Natural killer cell (primary cell): ENCODE measurements around the gene KRTAP20-1. TPM values are rescaled to one million over a fixed set of nuclear protein-coding genes. Genes with fewer than 3 reads are reported as not detected.

Source experiments
- ATAC-seq, 3 donors: fragments of 150-1000 bp in 2 of 3; fragments of 200-7000 bp in 1 of 3; cut with Tn5 transposase; 1 replicate in 1 of 3; 2 replicates in 2 of 3; pipeline ENCODE4 v1.10.0; 2021; ENCODE audit warnings: mild to moderate bottlenecking in 2 of 3, moderate library complexity in 2 of 3
- DNase-seq, 2 donors: peaks; one replicate each; pipeline versions ENCODE4 v3.0.0 to v3.0.0-alpha.2; 2013 to 2021; ENCODE audit warnings: mixed read lengths in 1 of 2
- H3K27ac ChIP-seq: one replicate; pipeline ENCODE4 v1.5.1; 2013; ENCODE audit warnings: mild to moderate bottlenecking, low read length
- H3K27me3 ChIP-seq: one replicate; pipeline ENCODE4 v1.6.1; 2013; ENCODE audit warnings: low read length; ENCODE audit not compliant: control insufficient read depth, insufficient read depth
- H3K36me3 ChIP-seq: one replicate; pipeline ENCODE4 v1.6.1; 2013; ENCODE audit warnings: low read length; ENCODE audit not compliant: control insufficient read depth, insufficient read depth
- H3K4me1 ChIP-seq: one replicate; pipeline ENCODE4 v1.6.1; 2013; ENCODE audit warnings: low read length; ENCODE audit not compliant: control insufficient read depth, insufficient read depth
- H3K4me3 ChIP-seq: one replicate; pipeline ENCODE4 v1.5.1; 2013; ENCODE audit warnings: low read length
- H3K9me3 ChIP-seq: one replicate; pipeline ENCODE4 v1.6.1; 2013; ENCODE audit warnings: low read length; ENCODE audit not compliant: control insufficient read depth, insufficient read depth
- H3K27ac Mint-ChIP-seq, 2 donors: one replicate each; pipeline ENCODE4 v1.8.0; 2022; ENCODE audit warnings: mild to moderate bottlenecking in 2 of 2, mixed read lengths in 2 of 2, moderate library complexity in 1 of 2
- H3K27me3 Mint-ChIP-seq, 2 donors: one replicate each; pipeline ENCODE4 v1.8.0; 2022; ENCODE audit warnings: low read depth in 2 of 2, mixed read lengths in 2 of 2
- H3K36me3 Mint-ChIP-seq: one replicate; pipeline ENCODE4 v1.8.0; 2022; ENCODE audit warnings: mixed read lengths
- H3K4me1 Mint-ChIP-seq, 2 donors: one replicate each; pipeline ENCODE4 v1.8.0; 2022; ENCODE audit warnings: mixed read lengths in 2 of 2
- H3K4me3 Mint-ChIP-seq: one replicate; pipeline ENCODE4 v1.8.0; 2022; ENCODE audit warnings: mild to moderate bottlenecking, moderate library complexity, mixed read lengths
- H3K9me3 Mint-ChIP-seq, 2 donors: one replicate each; pipeline ENCODE4 v1.8.0; 2022; ENCODE audit warnings: mixed read lengths in 2 of 2
- WGBS: methylation state at CpG from one replicate; pipeline ENCODE4 v1.1.7; 2013; ENCODE audit warnings: missing lambda C conversion rate; ENCODE audit not compliant: insufficient coverage; 5-methylcytosine and 5-hydroxymethylcytosine counted together
- intact Hi-C: fragments of 100-400 bp; cut with micrococcal nuclease; formaldehyde crosslinking; loops from one replicate; pipeline ENCODE4 v1.14.2; 2022
- total RNA-seq, 4 donors: library from RNA; stranded (reverse); fragments of 120-200 nt in 1 of 4; gene quantifications; one replicate each; pipeline versions ENCODE4 v1.2.3 to v1.2.4, GENCODE V29; 2013 to 2022
- TF ChIP-seq, protein P1 (sequence below): fragments of 200-600 bp; IDR thresholded peaks from one replicate; pipeline ENCODE4 v1.8.0; 2022; ENCODE audit warnings: antibody characterized with exemption

The KRTAP20-1 gene
- total RNA-seq, 3 donors from 2014 or later (not counting 1 experiment from before 2014, with no cell fraction given) = not detected

- Histone ChIP-seq H3K4me3 (no peak within 1 kb of the TSS), H3K27ac (no peak within 1 kb of the TSS), H3K4me1 (no peaks in the 10 kb centered on the region), H3K9me3 (no peaks in the 10 kb centered on the region), H3K36me3 (no peaks in the 10 kb centered on the region), H3K27me3 (no peaks in the 10 kb centered on the region)
- 96% methylated on average over 6 of the region's 6 CpGs for WGBS
- no peak within 1 kb of the TSS for H3K27ac Mint-ChIP-seq
- intact Hi-C loops = no loop called here
- no peak within 1 kb of the TSS for H3K4me3 Mint-ChIP-seq
- peaks cover 8 to 9% of the 10 kb centered on the region in 2 donors for H3K9me3 Mint-ChIP-seq
- peaks cover 6% of the 10 kb centered on the region for H3K36me3 Mint-ChIP-seq
- H3K4me1 Mint-ChIP-seq = no peaks in the 10 kb centered on the region
- TF ChIP-seq, protein P1, sequence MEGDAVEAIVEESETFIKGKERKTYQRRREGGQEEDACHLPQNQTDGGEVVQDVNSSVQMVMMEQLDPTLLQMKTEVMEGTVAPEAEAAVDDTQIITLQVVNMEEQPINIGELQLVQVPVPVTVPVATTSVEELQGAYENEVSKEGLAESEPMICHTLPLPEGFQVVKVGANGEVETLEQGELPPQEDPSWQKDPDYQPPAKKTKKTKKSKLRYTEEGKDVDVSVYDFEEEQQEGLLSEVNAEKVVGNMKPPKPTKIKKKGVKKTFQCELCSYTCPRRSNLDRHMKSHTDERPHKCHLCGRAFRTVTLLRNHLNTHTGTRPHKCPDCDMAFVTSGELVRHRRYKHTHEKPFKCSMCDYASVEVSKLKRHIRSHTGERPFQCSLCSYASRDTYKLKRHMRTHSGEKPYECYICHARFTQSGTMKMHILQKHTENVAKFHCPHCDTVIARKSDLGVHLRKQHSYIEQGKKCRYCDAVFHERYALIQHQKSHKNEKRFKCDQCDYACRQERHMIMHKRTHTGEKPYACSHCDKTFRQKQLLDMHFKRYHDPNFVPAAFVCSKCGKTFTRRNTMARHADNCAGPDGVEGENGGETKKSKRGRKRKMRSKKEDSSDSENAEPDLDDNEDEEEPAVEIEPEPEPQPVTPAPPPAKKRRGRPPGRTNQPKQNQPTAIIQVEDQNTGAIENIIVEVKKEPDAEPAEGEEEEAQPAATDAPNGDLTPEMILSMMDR = no peak
- ATAC-seq (no peak), DNase-seq (no peak)
- no peaks in the 10 kb centered on the region for H3K27me3 Mint-ChIP-seq
Observed at GRCh38 chr21:30598802-30599201, 17.4 kb upstream of the KRTAP20-1 start, which contains the start of gene KRTAP6-2. KRTAP6-2 (minus strand) TSS chr21:30598902; CDS start chr21:30598874, 28 bp downstream.

GRCh38 chr21:30600787-30601186 is 15.4 kb upstream of the KRTAP20-1 start, which contains the start of gene KRTAP22-1:
KRTAP22-1 (plus strand) TSS chr21:30601087.
- Histone ChIP-seq H3K36me3 (no peaks in the 10 kb centered on the region), H3K27me3 (no peaks in the 10 kb centered on the region), H3K27ac (no peak within 1 kb of the TSS), H3K4me3 (no peak within 1 kb of the TSS), H3K4me1 (no peaks in the 10 kb centered on the region), H3K9me3 (no peaks in the 10 kb centered on the region)
- Mint-ChIP-seq H3K27me3 (no peaks in the 10 kb centered on the region), H3K4me3 (no peak within 1 kb of the TSS), H3K9me3 (peaks cover 11 to 14% of the 10 kb centered on the region in 2 donors), H3K27ac (no peak within 1 kb of the TSS), H3K36me3 (peaks cover 13% of the 10 kb centered on the region), H3K4me1 (no peaks in the 10 kb centered on the region)
- intact Hi-C loops = no loop called here
- no CpG with 5 or more reads among the region's 1 CpG for WGBS
- DNase-seq = no peak
- no peak for ATAC-seq
- TF ChIP-seq, protein P1 = no peak

DNA sequence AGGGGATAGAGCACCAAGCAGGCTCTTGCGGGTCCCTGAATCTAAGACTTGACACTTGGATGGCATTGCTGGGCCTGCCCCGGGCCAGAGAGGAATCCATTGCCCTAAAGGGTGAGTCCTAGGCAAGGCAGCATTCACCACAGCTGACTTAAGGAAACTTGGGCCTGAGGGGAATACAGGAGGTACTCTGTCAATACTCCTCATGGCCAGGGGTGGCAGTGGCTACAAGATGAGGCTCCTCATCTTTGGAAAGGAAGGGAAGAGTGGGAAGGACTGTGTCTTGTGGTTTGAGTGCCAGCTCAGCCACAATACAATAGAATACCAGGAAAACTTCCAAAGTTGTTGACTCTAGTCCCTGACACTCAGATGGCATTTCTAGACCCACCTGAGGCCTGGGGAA is 10.3 kb upstream of the KRTAP20-1 start:
- no peak overlapping the region for H3K27ac Mint-ChIP-seq
- Histone ChIP-seq H3K27me3 (no peaks in the 10 kb centered on the region), H3K9me3 (peaks cover 3% of the 10 kb centered on the region), H3K36me3 (no peaks in the 10 kb centered on the region), H3K4me1 (no peaks in the 10 kb centered on the region), H3K27ac (no peak overlapping the region), H3K4me3 (no peak overlapping the region)
- H3K9me3 Mint-ChIP-seq = peaks cover 21 to 24% of the 10 kb centered on the region in 2 donors
- H3K27me3 Mint-ChIP-seq = no peaks in the 10 kb centered on the region
- no peak for ATAC-seq
- intact Hi-C loops = no loop called here
- WGBS = 90% methylated on average over 2 of the region's 2 CpGs
- no peak overlapping the region for H3K4me3 Mint-ChIP-seq
- TF ChIP-seq, protein P1 = no peak
- H3K36me3 Mint-ChIP-seq = peaks cover 13% of the 10 kb centered on the region
- H3K4me1 Mint-ChIP-seq = no peaks in the 10 kb centered on the region
- DNase-seq = no peak

DNA sequence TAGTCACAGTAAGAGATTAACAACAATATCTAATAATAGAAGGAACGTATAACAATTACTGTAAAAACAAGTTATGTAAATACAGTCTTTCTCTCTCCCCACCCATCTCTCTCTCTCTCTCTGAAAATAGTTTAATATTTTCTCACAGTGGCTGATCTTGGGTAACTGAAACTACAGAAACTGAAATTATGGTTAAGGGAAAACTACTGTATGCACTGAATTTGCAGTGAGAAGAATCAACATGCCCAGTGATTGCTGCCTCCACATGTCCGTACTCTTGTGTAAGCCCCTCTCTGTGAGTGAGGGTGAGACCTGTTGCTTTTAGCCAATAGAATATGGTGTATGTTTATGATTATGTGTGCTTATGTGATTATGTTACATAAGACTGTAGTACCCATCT is 4.1 kb upstream of the KRTAP20-1 start:
- Histone ChIP-seq H3K4me1 (no peaks in the 10 kb centered on the region), H3K36me3 (no peaks in the 10 kb centered on the region), H3K4me3 (no peak overlapping the region), H3K27me3 (no peaks in the 10 kb centered on the region), H3K27ac (no peak overlapping the region), H3K9me3 (peaks cover 4% of the 10 kb centered on the region)
- TF ChIP-seq, protein P1 = no peak
- intact Hi-C loops = no loop called here
- ATAC-seq (no peak), DNase-seq (no peak)
- no peaks in the 10 kb centered on the region for H3K4me1 Mint-ChIP-seq
- H3K27ac Mint-ChIP-seq = no peak overlapping the region
- no peaks in the 10 kb centered on the region for H3K27me3 Mint-ChIP-seq
- WGBS = 89% methylated on average over 1 of the region's 2 CpGs
- H3K9me3 Mint-ChIP-seq = peaks cover 13 to 17% of the 10 kb centered on the region in 2 donors
- H3K36me3 Mint-ChIP-seq = no peaks in the 10 kb centered on the region
- H3K4me3 Mint-ChIP-seq = no peak overlapping the region
